Activated naive CD4-positive, alpha-beta T cell treated with anti-CD3 and anti-CD28 coated beads for 36 hours (primary cell): ENCODE measurements around the gene NT5C1A. TPM values are rescaled to one million over a fixed set of nuclear protein-coding genes. Genes with fewer than 3 reads are reported as not detected.

Experiments used
- CTCF ChIA-PET: fragments of 350-600 bp; sonication (Branson Sonifier 250); formaldehyde crosslinking; loops from one replicate; lab custom pipeline; 2021; ENCODE audit warnings: antibody characterized with exemption; lab: Charles Lee
- DNase-seq: peaks from one replicate; pipeline ENCODE4 v3.0.0-alpha.2; 2020
- H3K27ac Mint-ChIP-seq: one replicate; pipeline ENCODE4 v1.8.0; 2021; ENCODE audit warnings: mild to moderate bottlenecking, mixed read lengths
- H3K27me3 Mint-ChIP-seq: one replicate; pipeline ENCODE4 v1.8.0; 2021; ENCODE audit warnings: low read depth, mixed read lengths
- H3K36me3 Mint-ChIP-seq: one replicate; pipeline ENCODE4 v1.8.0; 2021; ENCODE audit warnings: low read depth, mixed read lengths
- H3K4me1 Mint-ChIP-seq: one replicate; pipeline ENCODE4 v1.8.0; 2021; ENCODE audit warnings: low read depth, mixed read lengths
- H3K4me3 Mint-ChIP-seq: one replicate; pipeline ENCODE4 v1.8.0; 2021; ENCODE audit warnings: mild to moderate bottlenecking, moderate library complexity, mixed read lengths
- H3K9me3 Mint-ChIP-seq: one replicate; pipeline ENCODE4 v1.8.0; 2021; ENCODE audit warnings: mixed read lengths
- intact Hi-C: fragments of 100-400 bp; cut with micrococcal nuclease; formaldehyde crosslinking; loops from one replicate; pipeline ENCODE4 v1.15.1; 2023
- total RNA-seq, 2 experiments: library from RNA; stranded (reverse); gene quantifications; one replicate each; pipeline ENCODE4 v1.2.3, GENCODE V29; 2021

NT5C1A gene
- total RNA-seq, 2 experiments from 2014 or later = not detected

DNA sequence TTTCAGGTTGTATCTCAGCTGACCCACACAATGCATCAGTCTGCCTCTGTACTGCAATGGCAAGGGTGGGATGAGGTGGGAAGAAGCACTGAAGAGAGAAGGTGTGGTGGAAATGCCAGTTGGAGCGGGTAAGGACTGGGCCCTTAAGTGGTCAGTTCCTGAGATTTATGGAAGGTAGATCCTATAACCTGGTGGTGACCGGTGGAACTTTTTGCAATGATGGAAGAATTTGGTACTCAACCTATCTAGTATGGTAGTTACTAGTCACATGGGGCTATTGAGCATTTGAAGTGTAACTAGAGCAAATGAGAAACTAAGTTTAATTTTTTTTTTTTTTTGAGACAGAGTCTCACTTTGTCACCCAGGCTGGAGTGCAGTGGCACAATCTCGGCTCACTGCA, 27.5 kb upstream of the NT5C1A start:
- Mint-ChIP-seq H3K27ac (no peak overlapping the region), H3K36me3 (no peaks in the 10 kb centered on the region), H3K4me1 (peaks cover 9% of the 10 kb centered on the region), H3K27me3 (peaks cover 3% of the 10 kb centered on the region), H3K9me3 (no peaks in the 10 kb centered on the region), H3K4me3 (no peak overlapping the region)
- intact Hi-C loops = no loop called here
- CTCF ChIA-PET = interaction anchor here (0.6 to 1.6 kb wide), 3 partner anchors 20 to 41 kb away, joined by 3 to 4 read pairs (median 4); partner anchors contain the start of gene NT5C1A
- DNase-seq = no peak

DNA sequence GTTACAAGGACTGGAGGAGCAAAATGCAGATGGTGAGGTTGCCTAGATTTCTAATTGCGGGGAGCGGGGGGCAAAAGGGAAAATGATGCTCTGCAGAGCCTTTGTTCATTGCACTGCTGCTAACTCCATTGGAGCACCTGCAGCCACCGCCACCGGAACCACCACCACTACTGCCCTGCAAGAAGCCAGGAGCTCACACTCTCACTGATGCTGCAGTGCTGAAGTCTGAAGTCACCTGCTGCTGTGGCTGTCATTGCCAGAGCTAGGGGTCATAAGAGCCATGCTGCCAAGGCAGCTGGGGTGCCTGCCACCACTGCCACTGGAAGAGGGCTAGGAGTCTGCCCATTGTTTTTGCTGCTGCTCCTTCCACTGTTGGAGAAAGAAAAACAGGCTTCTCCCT, 26.7 kb upstream of the NT5C1A start:
- intact Hi-C loops = no loop called here
- no peak for DNase-seq
- CTCF ChIA-PET = interaction anchor here (1.2 kb wide), 1 partner anchor 27 kb away, joined by 3 read pairs; the partner anchor contains the start of gene NT5C1A
- H3K4me1 Mint-ChIP-seq = peaks cover 13% of the 10 kb centered on the region
- H3K9me3 Mint-ChIP-seq = no peaks in the 10 kb centered on the region
- no peak overlapping the region for H3K4me3 Mint-ChIP-seq
- no peaks in the 10 kb centered on the region for H3K36me3 Mint-ChIP-seq
- peaks cover 3% of the 10 kb centered on the region for H3K27me3 Mint-ChIP-seq
- no peak overlapping the region for H3K27ac Mint-ChIP-seq

DNA sequence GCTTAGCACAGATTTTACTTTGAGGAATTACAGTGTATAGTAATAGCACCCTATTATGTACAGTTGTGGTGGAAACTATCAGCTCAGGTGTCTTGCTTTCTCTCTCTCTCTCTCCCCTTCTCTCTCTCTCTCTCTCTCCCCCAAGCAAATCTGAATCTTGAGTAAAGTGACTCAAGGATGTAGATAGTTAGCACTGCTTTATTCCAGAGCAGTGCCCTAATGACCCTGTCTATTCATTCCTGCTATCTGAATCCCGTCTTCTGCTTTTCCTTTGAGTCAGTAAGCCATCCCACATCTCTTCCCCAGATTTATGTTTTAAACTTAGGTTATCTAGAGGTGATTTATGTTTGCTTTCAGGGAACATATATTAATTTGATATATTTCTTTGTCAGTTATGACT, 24.5 kb upstream of the NT5C1A start:
- Mint-ChIP-seq H3K36me3 (no peaks in the 10 kb centered on the region), H3K4me3 (no peak overlapping the region), H3K9me3 (no peaks in the 10 kb centered on the region), H3K27me3 (peaks cover 11% of the 10 kb centered on the region), H3K27ac (no peak overlapping the region), H3K4me1 (peaks cover 20% of the 10 kb centered on the region)
- DNase-seq = no peak
- intact Hi-C loops = no loop called here
- CTCF ChIA-PET = no interaction called here

DNA sequence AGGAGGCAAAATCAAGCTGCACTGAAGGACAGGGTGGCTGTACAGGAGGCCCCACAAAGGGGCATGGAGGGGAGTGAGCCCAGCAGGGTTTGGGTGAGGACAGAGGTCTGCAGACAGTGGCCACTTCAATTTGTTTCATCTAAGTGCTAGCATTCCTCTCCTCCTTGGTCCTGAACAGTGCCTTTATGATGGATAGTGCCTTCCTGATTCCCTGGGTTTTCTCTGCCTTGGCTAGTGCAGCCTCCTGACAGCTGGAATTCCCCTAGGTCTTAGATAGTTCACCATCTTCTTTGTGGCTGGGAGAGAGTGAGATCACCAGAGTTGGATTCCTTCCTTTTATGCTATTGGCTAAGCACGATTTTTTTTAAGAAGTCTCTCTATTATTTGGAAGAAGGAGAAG, 23.1 kb upstream of the NT5C1A start:
- no peaks in the 10 kb centered on the region for H3K36me3 Mint-ChIP-seq
- no peak overlapping the region for H3K4me3 Mint-ChIP-seq
- peaks cover 9% of the 10 kb centered on the region for H3K27me3 Mint-ChIP-seq
- DNase-seq = no peak
- peaks cover 31% of the 10 kb centered on the region for H3K4me1 Mint-ChIP-seq
- intact Hi-C loops = no loop called here
- H3K27ac Mint-ChIP-seq = no peak overlapping the region
- H3K9me3 Mint-ChIP-seq = no peaks in the 10 kb centered on the region
- CTCF ChIA-PET = interaction anchor here (0.7 to 2.6 kb wide), 3 partner anchors 37 to 279 kb away, joined by 3 to 10 read pairs (median 4); no protein-coding TSS in a partner anchor

DNA sequence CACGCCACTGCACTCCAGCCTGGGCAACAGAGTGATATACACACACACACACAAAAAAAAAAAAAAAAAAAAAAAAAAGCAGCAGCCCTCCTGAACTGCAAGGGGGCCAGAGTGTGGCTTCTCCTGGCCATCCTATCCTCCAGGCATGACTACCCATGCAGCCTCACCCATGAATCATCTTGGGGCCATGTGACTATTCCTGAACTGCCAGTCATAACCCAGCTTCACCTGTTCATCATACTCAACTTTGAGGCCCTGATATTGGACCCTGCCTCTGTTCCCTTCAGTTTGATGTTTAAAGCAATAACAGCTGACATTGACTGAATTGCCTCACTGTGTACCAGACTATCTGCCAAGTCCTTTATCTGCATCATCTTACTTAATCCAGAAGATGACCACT, 22.1 kb upstream of the NT5C1A start:
- no peaks in the 10 kb centered on the region for H3K9me3 Mint-ChIP-seq
- peak; percentile 39 for DNase-seq
- no peak overlapping the region for H3K4me3 Mint-ChIP-seq
- H3K27me3 Mint-ChIP-seq = peaks cover 9% of the 10 kb centered on the region
- intact Hi-C loops = no loop called here
- peaks cover 40% of the 10 kb centered on the region for H3K4me1 Mint-ChIP-seq
- no peak overlapping the region for H3K27ac Mint-ChIP-seq
- no peaks in the 10 kb centered on the region for H3K36me3 Mint-ChIP-seq
- CTCF ChIA-PET = interaction anchor here (1.0 to 2.6 kb wide), 3 partner anchors 8 to 36 kb away, joined by 3 to 10 read pairs (median 7); partner anchors contain the start of gene NT5C1A

DNA sequence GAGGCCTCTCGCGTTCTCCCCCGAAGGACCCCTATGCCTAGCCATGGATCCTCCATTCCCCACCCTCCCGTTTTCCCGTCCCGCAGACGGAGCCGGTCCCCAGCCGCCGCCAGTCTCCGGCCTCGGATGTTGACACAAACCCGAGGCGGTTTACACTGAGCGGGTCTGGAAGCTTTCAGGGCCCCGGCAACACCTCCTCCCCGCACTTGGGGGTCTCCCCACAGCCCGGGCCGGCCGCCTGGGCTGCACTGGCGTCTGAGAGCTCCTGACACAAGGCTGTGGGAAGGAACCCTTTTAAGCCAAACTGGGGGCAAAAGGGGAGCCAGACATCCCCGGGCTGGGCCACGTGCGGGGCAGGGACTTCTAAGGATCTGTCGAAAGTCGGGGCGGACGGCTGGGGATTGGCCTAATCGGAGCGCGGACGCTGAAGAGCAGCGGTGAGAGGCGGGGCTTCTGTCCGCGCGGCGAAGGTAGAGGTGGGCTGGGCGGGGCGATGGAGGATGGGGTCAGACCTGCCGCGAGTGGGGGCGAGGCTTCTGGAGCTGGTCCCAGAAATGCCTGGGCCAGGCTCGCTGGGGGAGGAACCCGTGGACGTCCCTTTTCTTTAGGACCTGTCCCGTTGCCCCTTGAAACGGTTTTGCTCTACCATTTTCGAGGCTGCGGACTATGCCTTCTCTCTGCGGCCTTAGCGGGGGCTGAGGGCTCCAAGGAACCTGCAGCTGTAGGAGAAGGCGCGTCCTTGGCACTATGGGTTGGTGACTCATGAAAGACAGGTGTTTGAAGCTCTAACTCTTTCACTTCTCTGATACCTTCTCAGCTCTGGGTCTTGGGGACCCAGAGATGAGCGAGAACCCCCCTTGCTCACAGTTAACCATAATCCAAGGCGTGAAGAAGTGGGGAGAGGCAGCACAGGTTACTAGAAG, 20.5 kb upstream of the NT5C1A start:
- CTCF ChIA-PET = interaction anchor here (1.2 to 2.6 kb wide), 3 partner anchors 20 to 34 kb away, joined by 3 to 10 read pairs (median 7); partner anchors contain the start of gene NT5C1A
- Mint-ChIP-seq H3K9me3 (no peaks in the 10 kb centered on the region), H3K27ac (no peak overlapping the region), H3K27me3 (peaks cover 9% of the 10 kb centered on the region), H3K4me3 (peak overlapping the region; percentile 25), H3K4me1 (peaks cover 48% of the 10 kb centered on the region), H3K36me3 (no peaks in the 10 kb centered on the region)
- intact Hi-C loops = no loop called here
- no peak for DNase-seq

DNA sequence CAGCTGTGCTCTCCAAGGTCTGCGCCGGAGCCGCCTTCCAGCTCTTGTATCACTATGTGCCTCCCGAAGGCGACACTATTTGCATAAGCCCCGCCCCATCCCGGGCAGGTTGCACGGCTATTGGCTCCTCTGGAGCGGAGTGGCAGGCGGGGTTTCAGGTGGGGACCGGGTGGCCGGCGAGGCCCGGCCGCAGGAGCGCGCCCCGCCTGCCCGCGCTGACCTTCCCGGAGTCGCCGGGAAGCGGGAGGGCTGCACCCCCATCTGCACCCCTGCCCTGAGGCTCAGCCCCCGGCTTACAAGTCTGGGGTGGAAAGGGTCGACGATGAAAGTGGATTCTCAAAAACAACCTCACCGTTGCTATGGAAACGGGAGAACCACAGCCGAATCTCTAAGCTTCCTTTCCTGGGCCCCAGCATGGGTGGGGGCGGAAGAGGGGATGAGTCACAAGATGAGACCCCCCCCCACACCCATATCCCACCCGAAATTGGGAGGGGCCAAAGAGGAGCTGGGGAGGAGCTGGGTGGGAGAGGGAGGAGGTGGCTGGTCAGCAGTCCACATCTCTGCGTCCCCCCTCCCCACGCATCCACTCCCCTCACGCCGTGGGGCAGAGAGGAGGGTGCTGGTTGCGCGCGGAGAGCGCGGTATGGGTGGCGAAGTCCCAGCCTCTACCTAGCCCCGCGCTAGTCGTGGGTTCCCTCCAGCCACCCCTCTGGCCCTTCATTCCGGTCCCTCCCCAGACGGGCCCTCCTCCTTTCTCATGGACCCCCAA, 19.7 kb upstream of the NT5C1A start, which contains the start of gene HPCAL4:
Gene HPCAL4, minus strand, starts transcription at position 51 of the 769 bp plus-strand sequence. CDS start 6,830 bp downstream, outside the sequence.
- H3K4me1 Mint-ChIP-seq = peaks cover 48% of the 10 kb centered on the region
- H3K4me3 Mint-ChIP-seq = peak within 1 kb of the TSS; percentile 71
- peaks cover 9% of the 10 kb centered on the region for H3K27me3 Mint-ChIP-seq
- intact Hi-C loops = loop anchor here (1.0 kb wide), 2 partner anchors 10 to 24 kb away; no protein-coding TSS in a partner anchor
- no peaks in the 10 kb centered on the region for H3K9me3 Mint-ChIP-seq
- peak; percentile 87 for DNase-seq
- no peak within 1 kb of the TSS for H3K27ac Mint-ChIP-seq
- CTCF ChIA-PET = interaction anchor here (0.6 to 1.2 kb wide), 2 partner anchors 19 to 31 kb away, joined by 3 read pairs; partner anchors contain the start of gene NT5C1A
- H3K36me3 Mint-ChIP-seq = no peaks in the 10 kb centered on the region

DNA sequence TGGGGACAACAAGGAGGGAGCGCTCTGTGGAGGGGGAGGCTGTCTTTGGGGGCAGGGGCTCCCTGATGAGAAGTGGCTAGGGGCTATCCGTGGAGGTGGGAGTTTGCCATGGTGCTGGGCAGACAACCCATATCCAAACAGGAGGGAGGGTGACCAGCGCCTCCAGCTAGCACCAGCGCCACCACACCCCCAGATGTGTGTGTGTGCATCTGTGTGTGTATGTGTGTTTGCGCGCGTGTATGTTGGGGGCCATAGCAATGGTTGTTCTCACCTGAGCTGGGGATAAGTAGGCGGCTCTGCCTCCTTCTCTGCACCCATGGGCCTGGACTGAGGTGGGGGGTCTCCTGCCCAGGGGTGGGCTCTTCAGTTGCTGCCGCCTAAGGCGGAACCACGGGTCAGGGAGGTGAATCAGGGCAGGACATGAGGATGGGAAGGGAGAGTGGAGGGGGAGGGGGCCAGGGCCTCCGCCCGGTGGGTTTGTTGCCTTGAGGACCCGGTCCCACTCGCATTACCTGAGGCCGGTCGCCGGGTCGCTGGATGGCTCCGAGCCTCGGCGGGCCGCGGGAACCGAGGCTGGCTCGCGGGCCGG, 19.0 kb upstream of the NT5C1A start:
- CTCF ChIA-PET = interaction anchor here (0.6 to 1.2 kb wide), 2 partner anchors 19 to 30 kb away, joined by 3 read pairs; partner anchors contain the start of gene NT5C1A
- Mint-ChIP-seq H3K4me3 (peak overlapping the region; percentile 71), H3K27me3 (peaks cover 9% of the 10 kb centered on the region), H3K36me3 (no peaks in the 10 kb centered on the region), H3K9me3 (no peaks in the 10 kb centered on the region), H3K27ac (no peak overlapping the region), H3K4me1 (peaks cover 48% of the 10 kb centered on the region)
- intact Hi-C loops = loop anchor here (1.0 kb wide), 2 partner anchors 10 to 24 kb away; no protein-coding TSS in a partner anchor
- DNase-seq = no peak

DNA sequence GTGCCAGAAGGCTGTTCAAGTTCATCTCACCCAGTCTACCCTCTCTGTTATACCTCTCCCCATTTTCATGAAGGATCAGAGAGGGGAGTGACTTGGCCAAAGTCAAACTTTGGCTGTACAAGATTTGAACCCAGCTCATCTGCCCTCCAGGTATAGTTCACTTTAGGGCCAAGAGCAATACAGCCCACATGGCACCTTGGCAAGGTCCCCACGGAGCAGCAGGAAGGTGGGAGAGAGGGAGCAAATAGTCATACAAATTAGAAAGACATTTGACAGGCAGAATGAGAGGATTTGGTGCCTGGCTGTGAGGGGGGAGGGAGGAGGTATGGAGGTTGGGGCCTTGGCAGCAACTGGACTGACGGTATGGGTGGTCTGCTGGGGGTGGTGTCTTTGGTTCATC, 18.3 kb upstream of the NT5C1A start:
- no peaks in the 10 kb centered on the region for H3K36me3 Mint-ChIP-seq
- H3K27ac Mint-ChIP-seq = no peak overlapping the region
- intact Hi-C loops = no loop called here
- H3K4me1 Mint-ChIP-seq = peaks cover 48% of the 10 kb centered on the region
- peaks cover 9% of the 10 kb centered on the region for H3K27me3 Mint-ChIP-seq
- H3K4me3 Mint-ChIP-seq = peak overlapping the region; percentile 71
- no peak for DNase-seq
- CTCF ChIA-PET = interaction anchor here (2.5 kb wide), 1 partner anchor 19 kb away, joined by 12 read pairs; the partner anchor contains the start of gene NT5C1A
- no peaks in the 10 kb centered on the region for H3K9me3 Mint-ChIP-seq

DNA sequence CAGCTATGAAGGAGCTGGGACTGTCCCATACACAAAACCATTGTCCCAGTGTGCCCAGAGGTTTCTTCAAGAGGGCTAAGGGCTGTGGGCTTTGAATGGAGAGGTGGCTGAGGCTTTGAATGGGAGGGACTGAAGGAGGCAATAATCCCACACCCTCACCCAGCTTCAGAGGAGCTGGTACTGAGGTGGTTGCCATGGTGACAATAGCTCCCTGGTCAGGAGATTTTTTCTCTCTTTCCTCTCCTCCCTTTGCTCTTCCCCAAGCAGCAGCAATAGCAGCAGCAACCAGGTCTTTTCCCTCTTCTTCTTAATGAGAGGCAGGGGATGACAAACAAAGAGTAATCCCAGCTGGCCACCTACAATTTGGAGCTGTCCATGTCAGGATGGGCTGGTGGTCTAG, 17.7 kb upstream of the NT5C1A start:
- no peaks in the 10 kb centered on the region for H3K9me3 Mint-ChIP-seq
- intact Hi-C loops = no loop called here
- DNase-seq = no peak
- H3K4me3 Mint-ChIP-seq = no peak overlapping the region
- no peaks in the 10 kb centered on the region for H3K36me3 Mint-ChIP-seq
- peaks cover 46% of the 10 kb centered on the region for H3K4me1 Mint-ChIP-seq
- CTCF ChIA-PET = interaction anchor here (2.5 kb wide), 1 partner anchor 18 kb away, joined by 12 read pairs; the partner anchor contains the start of gene NT5C1A
- no peak overlapping the region for H3K27ac Mint-ChIP-seq
- peaks cover 10% of the 10 kb centered on the region for H3K27me3 Mint-ChIP-seq

DNA sequence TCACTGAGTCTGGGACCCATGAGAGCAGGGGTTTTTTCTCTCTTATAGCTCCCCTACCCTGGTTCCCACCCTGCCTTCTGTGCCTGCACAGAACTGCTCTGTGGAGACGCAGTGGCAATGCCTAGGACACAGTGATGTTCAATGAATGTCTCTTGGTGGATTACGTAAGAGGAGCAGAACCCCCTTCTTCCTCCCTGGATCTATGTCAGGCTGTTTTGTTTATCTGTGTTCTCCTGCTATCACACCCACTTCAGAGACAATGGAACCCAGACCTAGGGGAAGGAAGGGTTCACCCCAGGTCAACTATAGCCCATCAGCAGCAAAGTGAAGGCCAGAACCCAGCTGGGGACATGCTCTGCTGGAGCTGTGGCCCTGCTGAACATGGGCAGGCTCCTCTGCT, 17.3 kb upstream of the NT5C1A start:
- peaks cover 43% of the 10 kb centered on the region for H3K4me1 Mint-ChIP-seq
- no peak overlapping the region for H3K27ac Mint-ChIP-seq
- no peak for DNase-seq
- no peaks in the 10 kb centered on the region for H3K36me3 Mint-ChIP-seq
- intact Hi-C loops = no loop called here
- no peak overlapping the region for H3K4me3 Mint-ChIP-seq
- H3K27me3 Mint-ChIP-seq = peaks cover 12% of the 10 kb centered on the region
- H3K9me3 Mint-ChIP-seq = no peaks in the 10 kb centered on the region
- CTCF ChIA-PET = interaction anchor here (2.5 kb wide), 1 partner anchor 18 kb away, joined by 12 read pairs; the partner anchor contains the start of gene NT5C1A
